GM18498 (cell line): ENCODE measurements around the gene CELA2A.
"Not testable (repeated sequence)": the region's sequence is repeated elsewhere in the genome, so short reads cannot be mapped to it uniquely, and the experiment has no call there.

ENCODE experiments used
- ATAC-seq: cut with Tn5 transposase; IDR thresholded peaks from one replicate; pipeline ENCODE4 v1.9.1; 2021; ENCODE audit warnings: mild to moderate bottlenecking, moderate library complexity; ENCODE audit not compliant: unreplicated experiment

Gene CELA2A

GRCh38 chr1:15466955-15467625, 10.6 kb downstream of the CELA2A start:
- ATAC-seq, result not testable (repeated sequence)

- ATAC-seq, result no peak
These were observed 11.6 kb downstream of the CELA2A start for GRCh38 chr1:15468145-15468544.

- no peak for ATAC-seq
These were observed 12.8 kb downstream of the CELA2A start for GRCh38 chr1:15469361-15469760.

DNA sequence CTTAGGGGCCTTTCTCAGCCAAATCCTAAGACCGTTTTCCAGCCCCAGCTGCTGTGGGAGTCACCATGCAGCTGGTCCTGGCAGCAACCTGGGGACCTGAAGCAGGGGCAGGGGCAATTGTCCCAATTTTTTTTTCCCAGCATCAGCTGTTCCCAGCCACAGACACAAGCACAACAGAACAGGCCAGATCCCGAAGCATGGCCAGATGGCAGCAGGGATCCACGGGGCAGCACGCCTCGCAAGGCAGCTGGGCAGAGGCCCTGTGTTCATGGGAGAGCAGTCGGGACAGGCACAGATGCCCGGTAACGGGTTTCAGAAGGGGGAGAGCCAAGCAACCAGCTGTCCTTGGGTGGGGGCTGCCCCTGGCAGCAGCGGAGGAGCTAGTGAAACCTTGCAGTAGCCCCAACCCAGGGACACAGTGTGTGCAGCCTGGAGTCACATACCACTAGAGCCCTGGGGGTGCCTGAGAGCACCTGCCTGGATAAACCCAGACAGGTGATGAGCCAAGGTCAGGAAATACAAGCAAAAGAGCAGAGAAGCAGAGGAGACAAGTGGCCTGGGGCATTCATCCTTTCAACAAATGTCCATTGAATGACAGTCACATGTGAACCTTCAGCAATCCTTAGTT, 13.4 kb downstream of the CELA2A start:
- ATAC-seq, result not testable (repeated sequence)

DNA sequence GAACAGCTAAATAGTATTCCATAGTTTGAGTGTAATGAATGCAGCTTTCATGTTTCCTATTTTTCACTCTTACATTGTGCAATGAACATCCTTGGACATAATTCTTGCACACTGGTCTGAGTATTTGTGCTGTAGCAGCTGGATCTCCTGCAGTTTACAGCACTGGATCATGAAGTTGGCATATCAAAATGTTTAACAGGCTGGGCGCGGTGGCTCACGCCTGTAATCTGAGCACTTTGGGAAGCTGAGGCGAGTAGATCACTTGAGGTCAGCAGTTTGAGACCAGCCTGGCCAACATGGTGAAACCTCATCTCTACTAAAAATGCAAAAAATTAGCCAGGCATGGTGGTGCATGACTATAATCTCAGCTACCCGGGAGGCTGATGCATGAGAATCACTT, 14.5 kb downstream of the CELA2A start:
- not testable (repeated sequence) for ATAC-seq

- ATAC-seq, result not testable (repeated sequence)
These were observed 15.2 kb downstream of the CELA2A start for GRCh38 chr1:15471723-15472122.

GRCh38 chr1:15472587-15472986, 16.1 kb downstream of the CELA2A start:
- no peak for ATAC-seq

DNA sequence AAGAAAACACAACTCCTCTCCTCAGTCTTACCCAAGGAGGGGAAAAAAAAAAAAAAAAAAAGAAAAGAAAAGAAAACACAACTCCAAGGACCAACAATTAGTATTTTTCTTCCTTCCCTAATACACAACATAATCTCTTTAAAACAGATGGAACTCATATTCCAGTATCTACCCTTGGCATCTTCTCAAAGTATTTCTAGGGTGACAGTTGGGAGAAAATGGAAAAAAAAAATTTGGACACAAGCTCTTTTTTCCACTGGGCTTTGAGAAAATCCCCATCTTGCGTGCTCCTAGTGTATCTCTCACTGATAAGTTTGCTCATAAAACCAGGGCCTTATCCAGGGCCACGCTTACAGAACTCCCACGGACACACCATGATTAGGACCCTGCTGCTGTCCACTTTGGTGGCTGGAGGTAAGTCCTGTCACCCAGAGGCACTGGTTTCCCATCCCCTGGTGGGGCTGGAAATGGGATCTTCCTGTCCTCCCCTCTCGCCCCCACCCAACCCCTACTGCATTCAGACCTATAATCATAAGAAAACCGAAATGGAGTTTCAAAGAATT, 19.3 kb downstream of the CELA2A start, which contains the start of gene CELA2B:
Gene CELA2B (plus strand): TSS at position 353 of the 563 bp plus-strand sequence. CDS start 22 bp downstream, at position 375.
- ATAC-seq, result no peak

DNA sequence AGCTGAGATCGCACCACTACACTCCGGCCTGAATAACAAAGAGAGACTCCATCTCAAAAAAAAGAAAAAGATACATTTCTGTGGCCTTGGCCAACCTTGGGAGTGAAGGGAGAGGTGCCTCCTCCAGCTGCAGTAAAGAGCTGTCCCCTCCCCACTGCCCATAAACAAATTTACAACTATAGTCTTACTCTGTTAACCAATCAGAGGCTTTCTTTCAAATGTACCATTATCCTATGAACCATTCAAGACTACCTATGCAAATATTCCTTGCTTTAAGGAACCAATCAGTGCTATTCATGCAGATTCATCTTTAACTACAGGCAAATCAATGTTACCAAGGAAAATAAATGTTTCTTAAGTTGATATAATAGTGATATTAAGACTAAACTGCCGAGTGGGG, 20.4 kb downstream of the CELA2A start:
- no peak for ATAC-seq

DNA sequence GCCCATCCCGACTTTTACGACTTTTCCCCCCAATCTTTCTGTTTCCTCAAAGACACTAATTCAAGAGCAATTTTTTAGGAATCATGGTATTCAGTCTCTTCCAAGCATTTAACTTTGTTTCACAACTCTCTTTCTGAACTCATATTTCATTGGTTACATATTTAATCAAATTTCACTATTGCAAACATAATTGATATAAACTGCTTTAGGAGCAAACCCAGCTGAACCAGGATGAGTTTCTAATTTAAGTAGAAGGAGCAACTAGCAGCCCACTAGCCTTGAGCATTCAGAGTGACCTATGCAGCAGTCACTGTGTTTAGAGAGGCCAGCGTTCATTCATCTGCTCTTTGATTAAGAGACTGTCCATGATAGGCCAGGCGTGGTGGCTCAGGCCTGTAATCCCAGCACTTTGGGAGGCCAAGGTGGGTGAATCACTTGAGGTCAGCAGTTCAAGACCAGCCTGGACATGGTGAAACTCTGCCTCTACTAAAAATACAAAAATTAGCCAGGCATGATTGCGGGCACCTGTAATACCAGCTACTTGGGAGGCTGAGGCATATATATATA, 21.2 kb downstream of the CELA2A start:
- ATAC-seq, result no peak

DNA sequence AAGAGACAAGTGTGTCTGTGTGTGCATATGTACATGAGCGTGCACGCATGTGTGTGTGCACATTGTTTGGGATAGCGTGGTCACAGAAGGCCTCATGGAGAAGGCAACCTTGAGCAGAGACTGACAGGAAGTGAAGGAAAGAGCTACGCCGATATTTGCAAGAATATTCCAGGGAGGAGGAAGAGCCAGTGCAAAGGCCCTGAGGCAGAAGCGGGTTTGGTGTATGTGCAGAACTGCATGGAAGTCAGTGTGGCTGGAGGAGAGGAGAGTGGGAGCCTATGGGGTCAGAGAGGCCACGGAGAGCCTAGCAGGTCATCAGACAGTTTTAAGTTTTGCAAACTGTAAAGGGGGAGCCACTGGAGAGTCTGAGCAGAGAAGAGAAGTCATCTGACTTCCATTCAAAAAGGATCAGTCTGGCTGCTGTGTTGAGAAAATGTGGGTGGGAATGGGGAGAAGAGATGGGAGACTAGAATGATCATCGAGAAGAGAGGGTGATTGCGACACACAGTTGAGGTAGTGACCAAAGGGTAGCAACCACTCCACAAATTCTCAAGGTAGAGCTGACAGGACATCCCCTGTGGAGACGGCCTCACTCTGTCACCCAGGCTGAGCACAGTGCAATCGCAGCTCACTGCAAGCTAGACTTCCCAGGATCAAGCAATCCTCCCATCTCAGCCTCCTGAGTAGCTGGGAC, 23.3 kb downstream of the CELA2A start:
- no peak for ATAC-seq

- ATAC-seq, result not testable (repeated sequence)
These were observed 25.9 kb downstream of the CELA2A start for GRCh38 chr1:15482455-15482854.

- not testable (repeated sequence) for ATAC-seq
These were observed 26.5 kb downstream of the CELA2A start for GRCh38 chr1:15482983-15483543.

GRCh38 chr1:15483971-15484370, 27.4 kb downstream of the CELA2A start:
- no peak for ATAC-seq

DNA sequence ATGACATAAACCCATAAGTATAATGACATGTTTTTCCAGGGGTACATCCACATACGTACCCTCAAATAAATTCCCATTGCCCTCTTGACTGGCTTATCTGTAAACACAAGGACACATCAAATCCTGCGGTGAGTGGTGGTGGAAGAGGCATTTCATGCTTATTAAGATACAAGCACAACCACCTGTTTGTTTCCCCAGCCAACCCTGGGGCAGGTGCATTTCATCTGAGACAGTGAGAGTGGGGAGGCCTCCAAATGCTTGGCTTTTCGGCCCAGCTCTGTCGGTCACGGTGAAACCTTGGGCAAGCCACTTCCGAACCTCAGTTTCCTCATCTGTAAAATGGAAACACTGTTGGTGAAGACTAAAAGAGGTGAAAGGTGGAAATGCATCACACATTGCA, 27.9 kb downstream of the CELA2A start:
- ATAC-seq, result not testable (repeated sequence)

DNA sequence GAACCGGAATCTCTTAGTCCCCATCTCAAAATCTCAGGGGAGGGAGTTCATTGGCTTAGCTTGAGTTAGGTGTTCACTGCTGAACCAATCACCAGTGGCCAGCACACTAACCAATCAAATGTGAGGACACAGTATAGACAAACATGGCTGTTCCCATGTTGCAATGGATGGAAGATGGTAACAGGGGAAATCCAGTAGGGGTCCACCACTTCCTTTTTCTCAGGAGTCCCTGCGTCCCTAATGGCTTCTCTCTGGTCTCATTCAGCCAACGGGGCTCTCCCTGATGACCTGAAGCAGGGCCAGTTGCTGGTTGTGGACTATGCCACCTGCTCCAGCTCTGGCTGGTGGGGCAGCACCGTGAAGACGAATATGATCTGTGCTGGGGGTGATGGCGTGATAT, 29.1 kb downstream of the CELA2A start:
- no peak for ATAC-seq

GRCh38 chr1:15486844-15487610, 30.5 kb downstream of the CELA2A start:
- ATAC-seq, result not testable (repeated sequence)

GRCh38 chr1:15488371-15488770, 31.8 kb downstream of the CELA2A start:
- ATAC-seq, result no peak

GRCh38 chr1:15489052-15489736, 32.7 kb downstream of the CELA2A start:
- no peak for ATAC-seq

DNA sequence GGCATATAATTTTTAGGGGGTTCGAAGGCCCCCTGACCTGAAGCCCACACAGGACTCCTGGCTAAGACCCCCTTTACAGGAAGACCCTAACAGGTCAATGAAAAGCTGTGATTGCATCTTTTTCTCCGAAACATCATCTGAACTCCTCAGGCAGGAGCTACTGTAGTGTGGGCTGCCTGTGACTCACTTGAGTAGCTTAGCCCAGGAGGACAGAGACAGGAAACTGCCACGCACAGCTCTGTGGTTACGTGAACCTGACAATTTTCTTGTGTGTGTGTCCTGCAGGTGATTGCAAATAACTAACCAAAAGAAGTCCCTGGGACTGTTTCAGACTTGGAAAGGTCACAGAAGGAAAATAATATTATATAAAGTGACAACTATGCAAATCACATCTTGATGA, 34.5 kb downstream of the CELA2A start:
- ATAC-seq, result not testable (repeated sequence)
